ACC112 (cell line): ENCODE measurements around the gene LRP5.

Source experiments
- H2AFZ ChIP-seq: fragments of 200-600 bp; sonication (generic); one replicate; pipeline ENCODE4 v1.6.0; 2017; ENCODE audit warnings: antibody characterized with exemption, low read length; ENCODE audit not compliant: unreplicated experiment
- H3K27ac ChIP-seq: fragments of 200-600 bp; sonication (generic); 2 replicates; pipeline ENCODE4 v1.5.1; 2014; ENCODE audit warnings: low read depth, mild to moderate bottlenecking, antibody characterized with exemption, low read length, moderate library complexity
- H3K27me3 ChIP-seq: fragments of 200-600 bp; sonication (generic); 2 replicates; pipeline ENCODE4 v1.6.1; 2014; ENCODE audit warnings: mild to moderate bottlenecking, antibody characterized with exemption, low read length, moderate library complexity, mixed read lengths; ENCODE audit not compliant: insufficient read depth
- H3K36me3 ChIP-seq: fragments of 200-600 bp; sonication (generic); 2 replicates; pipeline ENCODE4 v1.6.1; 2016; ENCODE audit warnings: mild to moderate bottlenecking, antibody characterized with exemption, low read length, moderate library complexity, mixed read lengths; ENCODE audit not compliant: insufficient read depth
- H3K4me1 ChIP-seq: fragments of 200-600 bp; sonication (generic); one replicate; pipeline ENCODE4 v1.6.1; 2016; ENCODE audit warnings: low read length, mixed read lengths; ENCODE audit not compliant: insufficient read depth, unreplicated experiment, control insufficient read depth
- H3K4me3 ChIP-seq: fragments of 200-600 bp; sonication (generic); 2 replicates; pipeline ENCODE4 v1.5.1; 2014; ENCODE audit warnings: mild to moderate bottlenecking, low read depth, low read length
- H3K79me2 ChIP-seq: fragments of 200-600 bp; sonication (generic); one replicate; pipeline ENCODE4 v1.6.0; 2016; ENCODE audit warnings: low read length; ENCODE audit not compliant: control insufficient read depth, unreplicated experiment, insufficient read depth

The LRP5 gene

DNA sequence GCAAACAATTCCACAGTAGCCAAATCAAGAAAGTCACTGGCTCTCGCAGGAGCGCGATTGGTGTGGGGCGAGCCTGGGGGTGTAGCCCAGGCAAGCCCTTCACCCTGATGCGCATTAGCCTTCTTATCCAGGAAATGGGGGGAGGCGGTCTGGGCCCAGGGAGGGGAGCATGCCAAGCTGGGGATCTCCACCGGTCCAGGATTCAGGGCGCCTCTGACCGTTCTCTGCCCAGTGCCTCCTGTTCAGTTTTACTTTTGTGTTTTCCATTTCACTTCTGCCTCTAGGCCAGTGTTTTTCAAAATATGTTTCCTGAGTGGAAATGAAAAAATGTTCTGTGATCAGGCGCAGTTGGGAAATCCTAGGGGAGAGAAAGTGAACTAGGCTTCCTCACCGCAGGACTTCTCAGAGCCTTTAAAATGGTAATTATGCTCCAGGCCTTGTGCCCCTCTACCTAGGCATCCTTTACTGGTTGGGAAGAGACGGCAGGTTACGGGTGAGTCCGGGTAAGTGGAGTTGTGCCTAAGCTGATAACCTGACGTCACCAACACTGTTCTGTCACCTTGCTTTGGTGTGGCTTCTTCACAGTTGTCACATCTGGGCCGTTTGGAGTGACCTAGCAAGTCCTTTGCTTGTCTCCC is 18.4 kb downstream of the LRP5 start:
- no peak overlapping the region for H3K4me3 ChIP-seq
- H2AFZ ChIP-seq, result no peak overlapping the region
- H3K36me3 ChIP-seq, result no peaks in the 10 kb centered on the region
- no peaks in the 10 kb centered on the region for H3K27me3 ChIP-seq
- no peaks in the 10 kb centered on the region for H3K79me2 ChIP-seq
- no peak overlapping the region for H3K27ac ChIP-seq
- no peaks in the 10 kb centered on the region for H3K4me1 ChIP-seq

DNA sequence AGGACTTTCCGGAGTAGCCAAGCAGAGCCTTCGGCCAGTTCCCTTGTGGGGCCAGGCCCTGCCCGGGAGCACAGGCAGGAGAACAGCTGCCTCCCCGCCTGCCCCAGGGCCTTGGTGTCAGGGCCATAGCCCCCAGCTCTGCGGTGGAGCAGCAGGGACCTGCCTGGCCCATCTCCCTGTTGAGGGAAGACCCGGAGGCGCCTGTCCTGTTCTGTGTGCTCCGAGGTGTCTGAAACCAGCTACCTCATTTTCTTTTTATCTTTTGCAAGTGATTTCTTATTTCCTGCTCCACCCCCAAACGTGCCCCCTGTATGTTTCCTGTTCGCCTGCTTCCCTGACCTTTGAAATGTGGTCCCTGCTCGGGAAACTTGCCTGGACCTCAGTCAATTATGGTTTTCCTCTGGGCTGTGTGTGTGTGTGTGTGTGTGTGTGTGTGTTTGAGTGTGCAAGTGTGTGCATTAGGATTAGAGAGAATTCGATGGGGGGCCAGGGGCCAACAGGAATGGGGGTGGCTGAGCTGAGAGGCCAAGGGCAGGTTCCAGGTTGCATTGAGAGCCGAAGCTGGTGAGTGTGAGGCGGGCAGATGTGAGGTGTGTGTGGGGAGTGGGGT is 19.1 kb downstream of the LRP5 start:
- no peak overlapping the region for H3K27ac ChIP-seq
- H3K4me1 ChIP-seq, result no peaks in the 10 kb centered on the region
- H3K36me3 ChIP-seq, result no peaks in the 10 kb centered on the region
- H2AFZ ChIP-seq, result no peak overlapping the region
- no peaks in the 10 kb centered on the region for H3K79me2 ChIP-seq
- no peak overlapping the region for H3K4me3 ChIP-seq
- no peaks in the 10 kb centered on the region for H3K27me3 ChIP-seq

DNA sequence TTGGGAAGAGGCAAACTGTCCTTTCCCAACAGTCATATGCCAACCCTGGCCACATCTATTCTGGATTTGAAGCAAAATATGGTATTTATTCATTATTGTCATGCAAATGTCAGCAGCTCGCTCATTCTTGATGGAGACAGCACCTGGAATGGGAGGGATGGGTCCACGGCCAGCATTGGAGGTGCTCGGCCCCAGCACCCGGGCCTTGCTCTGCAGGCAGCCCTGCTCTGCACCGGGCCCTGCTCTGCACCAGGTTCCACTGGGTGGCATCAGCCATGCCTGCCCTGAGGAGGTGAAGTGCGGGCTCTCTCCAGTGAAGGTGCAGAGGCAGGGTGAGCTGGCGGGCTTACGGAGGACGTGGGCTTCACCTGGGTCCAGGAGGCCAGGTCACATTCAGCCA is 19.8 kb downstream of the LRP5 start:
- no peaks in the 10 kb centered on the region for H3K27me3 ChIP-seq
- H3K36me3 ChIP-seq, result no peaks in the 10 kb centered on the region
- H3K4me3 ChIP-seq, result no peak overlapping the region
- H3K4me1 ChIP-seq, result no peaks in the 10 kb centered on the region
- no peaks in the 10 kb centered on the region for H3K79me2 ChIP-seq
- H3K27ac ChIP-seq, result no peak overlapping the region
- no peak overlapping the region for H2AFZ ChIP-seq

DNA sequence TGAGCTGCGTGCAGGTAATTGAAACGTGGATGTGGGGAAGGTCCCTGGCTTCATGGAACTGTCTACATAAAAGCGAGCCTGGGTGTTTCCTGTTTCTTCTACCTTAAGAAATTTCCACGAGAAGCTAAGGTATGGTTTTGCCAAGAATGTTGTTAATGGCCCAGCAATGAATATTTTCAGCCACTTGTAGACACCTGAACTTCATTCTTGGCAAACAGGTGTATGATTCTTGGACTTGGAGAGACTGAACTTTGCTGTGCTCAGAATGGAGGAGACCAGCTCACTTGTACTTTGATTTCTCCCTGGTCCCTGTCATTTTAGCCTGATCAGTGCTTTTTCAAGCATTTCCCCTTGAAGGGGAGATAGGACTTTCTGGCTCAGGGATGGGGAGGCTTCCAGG is 20.8 kb downstream of the LRP5 start:
- H2AFZ ChIP-seq, result no peak overlapping the region
- H3K4me3 ChIP-seq, result no peak overlapping the region
- no peaks in the 10 kb centered on the region for H3K36me3 ChIP-seq
- peaks cover 1% of the 10 kb centered on the region for H3K4me1 ChIP-seq
- H3K27ac ChIP-seq, result no peak overlapping the region
- no peaks in the 10 kb centered on the region for H3K79me2 ChIP-seq
- no peaks in the 10 kb centered on the region for H3K27me3 ChIP-seq

DNA sequence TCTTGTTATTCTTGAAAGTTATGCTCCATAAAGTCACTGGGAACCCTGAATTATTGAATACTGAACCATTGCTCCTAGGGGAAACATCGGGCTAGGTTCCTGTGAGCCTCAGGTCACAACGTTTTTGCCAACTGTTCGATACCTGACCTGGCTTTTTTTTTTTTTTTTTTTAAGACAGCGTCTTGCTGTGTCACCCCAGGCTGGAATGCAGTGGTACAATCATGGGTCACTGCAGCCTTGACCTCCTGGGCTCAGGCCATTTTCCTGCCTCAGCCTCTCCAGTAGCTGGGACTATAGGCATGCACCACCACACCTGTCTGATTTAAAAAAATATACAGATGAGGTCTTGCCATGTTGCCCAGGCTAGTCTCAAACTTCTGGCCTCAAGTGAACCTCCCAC is 22.5 kb downstream of the LRP5 start:
- no peaks in the 10 kb centered on the region for H3K36me3 ChIP-seq
- H3K79me2 ChIP-seq, result no peaks in the 10 kb centered on the region
- no peak overlapping the region for H2AFZ ChIP-seq
- no peak overlapping the region for H3K27ac ChIP-seq
- peaks cover 6% of the 10 kb centered on the region for H3K4me1 ChIP-seq
- H3K4me3 ChIP-seq, result no peak overlapping the region
- H3K27me3 ChIP-seq, result no peaks in the 10 kb centered on the region

DNA sequence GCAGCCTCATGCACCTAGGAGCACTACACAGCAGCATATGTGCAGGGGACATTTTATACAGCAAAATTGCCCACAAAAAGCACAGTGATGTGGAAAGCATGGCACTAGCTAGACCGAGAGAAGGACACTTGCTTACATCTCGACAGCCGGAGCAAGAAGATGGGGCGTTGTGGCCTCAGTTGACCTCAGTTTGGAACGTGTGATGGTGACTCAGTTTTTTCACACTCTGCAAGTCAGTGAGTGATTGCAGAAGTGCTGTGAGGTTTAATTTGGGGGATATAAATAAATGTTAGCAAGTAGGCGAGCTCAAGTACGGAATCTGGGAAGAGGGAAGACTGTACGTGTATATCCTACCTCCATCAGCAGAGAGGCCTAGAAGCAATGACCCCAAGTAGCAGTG is 23.3 kb downstream of the LRP5 start:
- Histone ChIP-seq H2AFZ (no peak overlapping the region), H3K4me3 (no peak overlapping the region), H3K27ac (no peak overlapping the region), H3K4me1 (peaks cover 6% of the 10 kb centered on the region), H3K79me2 (no peaks in the 10 kb centered on the region), H3K36me3 (no peaks in the 10 kb centered on the region), H3K27me3 (no peaks in the 10 kb centered on the region)

DNA sequence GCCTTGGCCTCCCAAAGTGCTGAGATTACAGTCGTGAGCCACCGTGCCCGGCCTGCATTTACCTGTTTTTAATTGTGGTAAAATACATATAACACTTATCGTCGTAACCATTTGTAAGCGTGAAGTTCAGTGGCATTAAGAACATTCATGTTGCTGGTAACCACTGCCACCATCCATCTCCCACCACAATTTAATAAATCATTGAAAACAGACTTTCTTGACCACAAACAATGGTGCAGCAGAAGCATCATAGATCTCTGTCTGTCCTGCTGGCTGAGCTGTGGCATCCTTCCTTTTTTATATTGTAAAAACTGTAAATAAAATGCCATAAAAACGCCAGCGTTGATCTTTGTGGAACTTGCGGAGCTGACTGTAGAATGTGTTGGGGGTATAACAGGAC is 24.3 kb downstream of the LRP5 start:
- no peak overlapping the region for H3K27ac ChIP-seq

DNA sequence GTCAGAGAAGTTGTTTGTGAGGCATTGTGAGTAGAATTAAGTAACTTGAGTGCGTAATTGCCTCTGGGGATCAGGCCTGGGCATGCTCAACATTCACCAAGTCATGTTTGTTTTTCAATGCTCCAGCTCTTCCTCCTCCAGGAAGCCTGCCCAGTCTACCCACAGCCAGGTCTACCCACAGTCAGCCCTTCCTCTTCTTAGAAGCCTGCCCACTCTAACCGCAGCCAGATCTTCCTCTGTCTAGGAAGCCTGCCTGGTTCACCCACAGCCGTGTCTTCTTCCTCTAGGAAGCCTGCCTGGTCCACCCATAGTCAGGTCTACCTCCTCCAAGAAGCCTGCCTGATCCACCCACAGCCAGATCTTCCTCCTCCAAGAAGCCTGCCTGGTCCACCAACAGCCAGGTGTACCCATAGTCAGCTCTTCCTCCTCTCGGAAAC is 25.0 kb downstream of the LRP5 start:
- H2AFZ ChIP-seq, result no peak overlapping the region
- H3K79me2 ChIP-seq, result no peaks in the 10 kb centered on the region

More for the DNA sequence above, 24.3 kb downstream of the LRP5 start:
- H3K36me3 ChIP-seq, result no peaks in the 10 kb centered on the region
- H2AFZ ChIP-seq, result no peak overlapping the region
- H3K27me3 ChIP-seq, result no peaks in the 10 kb centered on the region
- peaks cover 12% of the 10 kb centered on the region for H3K4me1 ChIP-seq
- H3K4me3 ChIP-seq, result no peak overlapping the region
- H3K79me2 ChIP-seq, result no peaks in the 10 kb centered on the region

DNA sequence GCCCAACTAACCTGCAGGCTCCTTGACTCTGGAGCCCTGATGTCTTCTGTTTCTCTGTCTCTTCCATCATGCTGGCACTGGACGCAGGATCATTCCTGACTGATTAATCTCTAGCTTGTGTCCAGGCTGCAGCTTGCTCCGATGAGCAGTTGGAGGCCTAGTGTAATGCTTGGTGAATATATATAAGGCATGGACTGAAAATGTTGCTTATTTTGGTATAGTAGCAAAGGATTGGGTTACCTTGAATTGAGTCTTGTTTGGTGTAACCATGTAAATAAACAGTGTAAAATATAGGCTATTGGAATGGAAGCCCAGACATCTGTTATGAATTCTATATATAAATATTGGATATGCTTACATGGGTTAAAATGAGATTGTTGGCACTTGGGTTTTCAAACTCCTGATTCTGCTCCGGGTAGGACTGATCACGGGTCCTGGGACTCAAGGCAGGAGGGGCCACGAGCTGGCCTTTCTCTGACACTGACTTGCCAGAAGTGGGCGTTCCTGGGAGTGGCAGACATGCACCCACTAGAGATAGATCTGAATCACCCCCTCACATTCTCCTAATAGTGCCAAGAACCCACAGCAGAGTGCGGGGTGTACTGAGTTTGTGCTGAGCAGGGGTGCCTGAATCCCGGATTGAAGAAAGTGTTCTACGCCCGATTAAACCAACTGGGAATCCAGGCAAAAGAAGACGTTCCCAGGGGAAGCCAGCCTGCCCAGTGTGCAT is 25.8 kb downstream of the LRP5 start:
- Histone ChIP-seq H2AFZ (peak overlapping the region; percentile 50), H3K27me3 (no peaks in the 10 kb centered on the region), H3K27ac (no peak overlapping the region), H3K79me2 (no peaks in the 10 kb centered on the region), H3K4me3 (no peak overlapping the region), H3K4me1 (peaks cover 12% of the 10 kb centered on the region), H3K36me3 (no peaks in the 10 kb centered on the region)

More for the DNA sequence above, 25.0 kb downstream of the LRP5 start:
- Histone ChIP-seq H3K36me3 (no peaks in the 10 kb centered on the region), H3K27me3 (no peaks in the 10 kb centered on the region), H3K27ac (no peak overlapping the region), H3K4me1 (peaks cover 12% of the 10 kb centered on the region), H3K4me3 (no peak overlapping the region)

DNA sequence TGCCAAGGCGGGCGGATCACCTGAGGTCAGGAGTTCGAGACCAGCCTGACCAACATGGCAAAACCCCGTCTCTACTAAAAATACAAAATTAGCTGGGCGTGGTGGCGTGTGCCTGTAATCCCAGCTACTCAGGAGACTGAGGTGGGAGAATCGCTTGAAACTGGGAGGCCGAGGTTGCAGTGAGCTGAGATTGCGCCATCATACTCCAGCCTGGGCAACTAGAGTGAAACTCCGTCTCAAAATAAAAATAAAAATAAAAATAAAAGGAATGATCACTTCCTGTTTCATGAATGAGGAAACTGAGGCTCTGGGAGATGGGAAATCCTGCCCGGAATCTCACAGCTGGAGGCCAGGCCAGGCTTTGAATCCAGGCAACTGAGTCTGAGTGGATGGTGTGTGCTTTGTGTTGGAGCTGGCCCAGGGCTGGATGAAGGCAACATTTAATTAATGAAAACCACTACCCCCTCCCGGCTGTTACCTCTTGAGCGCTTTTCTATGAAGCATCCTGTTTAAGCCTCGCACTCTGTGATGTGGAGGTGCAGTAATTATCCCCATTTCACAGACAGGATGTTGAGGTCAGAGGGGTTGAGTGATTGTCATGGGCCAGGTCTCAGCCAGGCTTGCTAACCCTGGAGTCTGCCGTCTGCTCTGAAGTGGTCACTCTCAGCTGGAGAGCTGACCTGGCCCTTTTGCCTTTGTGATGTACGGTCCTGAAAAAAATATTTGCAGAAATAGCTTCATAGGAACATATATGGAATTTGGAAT is 27.8 kb downstream of the LRP5 start:
- Histone ChIP-seq H3K4me3 (no peak overlapping the region), H3K27me3 (no peaks in the 10 kb centered on the region), H3K4me1 (peaks cover 12% of the 10 kb centered on the region), H3K79me2 (no peaks in the 10 kb centered on the region), H3K36me3 (no peaks in the 10 kb centered on the region), H3K27ac (no peak overlapping the region), H2AFZ (no peak overlapping the region)
